GM21825 (cell line): ENCODE results near the gene OR10S1.
"Not testable (repeated sequence)": the region's sequence is repeated elsewhere in the genome, so short reads cannot be mapped to it uniquely, and the experiment has no call there.

Experiments
- ATAC-seq: cut with Tn5 transposase; IDR thresholded peaks from one replicate; pipeline ENCODE4 v1.9.1; 2021; ENCODE audit warnings: mild to moderate bottlenecking, moderate library complexity; ENCODE audit not compliant: unreplicated experiment

Gene OR10S1

DNA sequence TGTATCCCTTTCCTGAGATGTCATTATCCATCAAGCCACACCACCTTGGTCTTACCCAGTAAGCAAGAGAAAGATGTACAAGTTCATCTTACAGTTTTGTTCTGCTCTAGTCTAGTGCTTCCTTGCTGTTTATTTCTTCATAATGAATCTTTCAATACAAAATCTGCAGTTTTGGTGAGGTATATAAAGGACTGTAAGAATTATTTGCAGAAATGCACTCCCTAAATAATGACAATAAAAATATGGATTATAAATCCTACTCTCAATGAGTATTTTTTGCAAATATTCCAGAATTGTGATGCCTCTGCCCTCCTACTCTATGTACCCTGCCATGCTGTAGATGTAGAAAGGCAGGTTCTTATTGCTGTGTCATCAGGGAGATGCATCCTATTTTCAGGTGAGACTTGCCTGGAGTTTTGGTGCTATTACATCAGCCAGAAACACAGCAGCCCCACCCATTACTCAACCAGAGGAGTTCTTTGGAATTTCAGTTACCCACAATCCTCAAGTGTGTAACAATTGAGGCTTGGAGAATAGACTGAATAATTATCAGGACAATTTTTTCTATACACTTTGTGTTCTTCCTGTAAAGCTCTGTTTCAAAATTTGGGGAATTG, at the start of gene OR10S1:
OR10S1 (minus strand) TSS at position 51 of the 617 bp plus-strand sequence. CDS start 117 bp downstream, outside the sequence.
- no peak for ATAC-seq

- no peak for ATAC-seq
Observed at GRCh38 chr11:124026498-124026897, 48.9 kb upstream of the OR10S1 start, which contains the start of gene OR10G8. Gene OR10G8 (plus strand): TSS chr11:124026798. CDS start chr11:124029623, 2,825 bp downstream.

GRCh38 chr11:124015837-124016236, 38.3 kb upstream of the OR10S1 start:
- ATAC-seq = not testable (repeated sequence)

DNA sequence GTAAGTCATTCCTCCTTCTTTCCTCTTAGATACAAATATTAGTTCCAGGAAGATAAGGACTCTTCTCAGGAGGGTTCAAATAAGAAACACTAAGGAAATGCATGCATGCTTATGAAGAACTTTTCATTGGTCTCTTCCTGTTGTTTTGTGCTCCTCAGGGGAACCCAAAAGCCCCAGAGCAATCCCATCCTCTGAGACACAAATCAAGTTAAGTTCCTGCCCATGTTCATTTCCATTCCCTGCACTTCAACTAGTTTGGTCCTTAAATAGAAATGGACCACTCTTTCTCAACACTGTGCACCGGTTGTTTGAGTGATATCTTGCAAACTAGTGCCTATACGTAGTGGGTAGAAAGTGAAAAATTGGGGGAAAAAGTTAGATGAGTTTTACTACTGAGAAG, 35.1 kb upstream of the OR10S1 start, which contains the start of gene OR10G4:
OR10G4 (plus strand) TSS at position 301 of the 400 bp plus-strand sequence. CDS start 2,578 bp downstream, outside the sequence.
- no peak for ATAC-seq

DNA sequence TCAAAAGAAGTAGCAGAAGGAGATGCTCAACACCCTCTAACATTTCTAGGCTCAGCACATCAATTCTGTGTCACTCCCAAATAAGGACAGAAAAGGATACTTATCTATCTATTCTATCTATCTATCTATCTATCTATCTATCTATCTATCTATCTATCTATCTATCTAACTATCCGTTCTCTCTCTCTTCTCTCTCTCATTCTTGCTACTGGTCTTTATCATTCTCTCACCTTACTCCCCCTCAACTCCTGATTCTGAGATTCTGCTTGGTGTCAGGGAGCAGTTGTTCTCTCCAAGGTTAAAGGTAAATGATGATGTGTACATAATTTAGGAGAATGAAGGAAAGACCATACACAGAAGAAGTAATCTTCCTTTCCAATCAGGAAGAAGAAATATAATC, 17.5 kb upstream of the OR10S1 start, which contains the start of gene OR10G6:
OR10G6 (minus strand) TSS at position 43 of the 400 bp plus-strand sequence; CDS start at position 43, 0 bp downstream.
- ATAC-seq = no peak

DNA sequence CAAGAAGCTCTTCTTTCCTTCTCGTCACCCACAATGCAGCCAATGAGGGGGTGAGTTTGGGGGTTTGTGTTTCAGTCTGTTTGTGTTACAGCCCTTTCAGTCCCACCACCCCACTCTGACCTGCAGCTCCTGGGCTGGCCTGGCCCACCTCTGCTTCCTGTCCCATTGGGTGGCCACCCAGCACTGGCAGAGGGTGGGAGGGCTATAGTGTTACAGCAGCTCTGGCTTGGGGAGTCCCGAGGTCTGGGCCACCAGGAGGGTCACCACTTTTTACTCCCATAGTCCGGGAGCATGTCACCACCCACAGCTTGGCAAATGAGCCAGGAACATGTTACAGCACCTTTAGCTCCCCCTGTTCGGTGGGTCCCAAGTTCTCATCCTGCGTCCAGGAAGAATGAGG, 1.7 kb upstream of the OR10S1 start:
- ATAC-seq = no peak

DNA sequence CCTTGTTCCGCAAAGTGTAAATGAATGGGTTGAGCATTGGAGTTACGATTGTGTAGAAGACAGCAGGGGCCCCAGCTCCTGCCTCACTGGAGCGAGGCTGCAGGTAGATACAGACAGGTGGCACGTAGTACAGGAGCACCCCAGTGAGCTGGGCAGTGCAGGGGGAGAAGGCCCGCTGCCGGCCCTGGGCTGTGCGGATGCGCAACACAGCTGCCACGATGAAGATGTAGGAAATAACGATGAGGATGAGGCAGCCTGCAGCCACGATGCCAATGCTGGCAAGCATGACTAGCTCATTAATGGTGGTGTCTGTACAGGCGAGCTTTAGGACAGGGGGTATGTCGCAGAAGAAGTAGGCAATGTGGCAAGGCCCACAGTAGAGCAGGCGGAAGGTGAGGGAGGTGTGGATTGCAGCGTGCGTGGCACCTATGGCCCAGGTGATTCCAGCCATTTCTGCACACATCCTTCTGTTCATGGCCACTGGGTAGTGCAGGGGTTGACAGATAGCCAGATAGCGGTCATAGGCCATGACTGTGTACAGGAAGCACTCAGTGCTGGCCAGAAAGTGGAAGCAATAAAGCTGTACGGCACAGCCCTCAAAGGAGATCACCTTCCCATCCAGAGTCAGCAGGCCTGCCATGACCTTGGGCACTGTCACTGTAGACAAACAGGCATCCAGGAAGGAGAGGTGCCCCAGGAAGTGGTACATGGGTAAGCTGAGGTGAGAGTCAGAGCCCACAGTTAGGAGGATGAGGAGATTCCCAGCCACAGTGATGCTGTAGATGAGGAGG, 616 bp downstream of the OR10S1 start:
- ATAC-seq = no peak

GRCh38 chr11:123973816-123974215, 3.8 kb downstream of the OR10S1 start:
- ATAC-seq = no peak

DNA sequence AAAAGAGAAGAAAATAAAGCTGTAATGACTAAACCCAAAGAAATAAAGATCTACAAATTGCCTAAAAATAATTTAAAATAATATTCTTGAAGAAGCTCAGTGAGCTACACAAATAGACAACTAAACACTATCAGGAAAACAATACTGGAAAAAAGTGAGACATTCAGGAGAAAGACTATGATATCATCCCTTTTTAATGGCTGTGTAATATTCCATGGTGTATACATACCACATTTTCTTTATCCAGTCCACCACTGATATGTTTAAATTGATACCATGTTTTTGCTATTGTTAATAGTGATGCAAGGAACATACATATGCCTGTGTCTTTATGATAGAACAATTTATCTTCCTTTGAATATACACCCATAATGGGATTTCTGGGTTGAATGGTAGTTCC, 20.8 kb downstream of the OR10S1 start:
- ATAC-seq = no peak

- no peak for ATAC-seq
Observed at GRCh38 chr11:123945132-123945531, 32.4 kb downstream of the OR10S1 start.

GRCh38 chr11:123943738-123944137, 33.8 kb downstream of the OR10S1 start, which contains the start of gene OR6T1:
Gene OR6T1 (minus strand): TSS chr11:123943838. CDS start chr11:123943838, 0 bp downstream.
- no peak for ATAC-seq

DNA sequence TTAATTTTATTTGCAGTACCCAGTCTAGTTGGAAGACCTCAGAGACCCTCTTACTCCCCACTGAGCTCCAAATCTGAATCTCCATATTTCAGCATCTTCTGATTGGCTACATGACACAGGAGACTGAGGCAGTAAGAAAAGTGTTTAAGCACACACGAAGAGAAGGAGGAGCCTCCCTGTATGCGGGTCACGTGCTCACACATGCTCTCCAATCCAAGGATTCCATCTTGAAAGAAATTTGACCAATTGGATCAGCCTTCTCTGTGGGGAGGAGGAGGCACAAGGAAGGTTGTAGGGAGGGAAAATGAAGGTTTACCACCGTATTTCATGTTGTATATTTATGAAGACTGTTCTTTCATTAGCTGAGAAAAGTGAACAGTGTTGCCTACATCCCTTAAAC, 35.2 kb downstream of the OR10S1 start:
- ATAC-seq = no peak

DNA sequence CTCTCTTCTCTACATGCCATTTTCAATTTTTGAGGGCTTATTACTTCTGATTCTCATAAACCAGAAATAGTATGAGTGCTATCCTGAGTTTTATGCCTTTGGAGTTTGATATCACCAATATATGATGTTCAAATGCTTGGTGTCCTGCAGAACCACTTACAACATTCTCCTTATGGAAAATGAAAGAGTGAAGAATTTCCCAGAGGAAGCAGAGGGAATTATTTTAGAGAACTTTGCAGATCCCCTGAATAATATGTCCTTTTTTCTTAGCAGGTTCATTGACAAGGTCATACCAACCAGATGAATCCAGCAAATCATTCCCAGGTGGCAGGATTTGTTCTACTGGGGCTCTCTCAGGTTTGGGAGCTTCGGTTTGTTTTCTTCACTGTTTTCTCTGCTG, 38.3 kb downstream of the OR10S1 start, which contains the start of gene OR4D5:
OR4D5 (plus strand) TSS at position 301 of the 400 bp plus-strand sequence; CDS start at position 301, 0 bp downstream.
- ATAC-seq = no peak
